ENCODE measurements around the gene CD46.

CD46 gene

GRCh38 chr1:207779008-207779407, 27.2 kb downstream of the CD46 start:
- in situ Hi-C loops (cut with HindIII; ENCODE audit: low pct_ligation_motif_present, low sequenced_read_pairs), result no loop called here
- Histone ChIP-seq H3K4me3 (ENCODE audit: low read depth, low read length) (no peak overlapping the region), H3K27ac (no peak overlapping the region), H3K27me3 (replicated peaks) (no peaks in the 10 kb centered on the region), H3K36me3 (replicated peaks) (peaks cover 8% of the 10 kb centered on the region)
- DNase-seq, result no peak
- TF ChIP-seq CTCF (IDR thresholded peaks at IDR 0.05; ENCODE audit: low read depth, low read length, missing control alignments), result no peak

GRCh38 chr1:207781312-207781711, 29.5 kb downstream of the CD46 start:
- no peaks in the 10 kb centered on the region for H3K27me3 ChIP-seq (replicated peaks)
- no peak overlapping the region for H3K27ac ChIP-seq
- no peak for DNase-seq
- no peak overlapping the region for H3K4me3 ChIP-seq (ENCODE audit: low read depth, low read length)
- H3K36me3 ChIP-seq (replicated peaks), result peaks cover 9% of the 10 kb centered on the region
- no peak for TF ChIP-seq CTCF (IDR thresholded peaks at IDR 0.05; ENCODE audit: low read depth, low read length, missing control alignments)
- in situ Hi-C loops (cut with HindIII; ENCODE audit: low pct_ligation_motif_present, low sequenced_read_pairs), result no loop called here

GRCh38 chr1:207787776-207788175, 35.9 kb downstream of the CD46 start:
- peaks cover 9% of the 10 kb centered on the region for H3K36me3 ChIP-seq (replicated peaks)
- H3K27me3 ChIP-seq (replicated peaks), result no peaks in the 10 kb centered on the region
- no peak overlapping the region for H3K27ac ChIP-seq
- DNase-seq, result peak; percentile 30
- in situ Hi-C loops (cut with HindIII; ENCODE audit: low pct_ligation_motif_present, low sequenced_read_pairs), result no loop called here
- TF ChIP-seq CTCF (IDR thresholded peaks at IDR 0.05; ENCODE audit: low read depth, low read length, missing control alignments), result no peak
- H3K4me3 ChIP-seq (ENCODE audit: low read depth, low read length), result no peak overlapping the region

- Histone ChIP-seq H3K4me3 (ENCODE audit: low read depth, low read length) (no peak overlapping the region), H3K36me3 (replicated peaks) (peaks cover 9% of the 10 kb centered on the region), H3K27me3 (replicated peaks) (no peaks in the 10 kb centered on the region), H3K27ac (no peak overlapping the region)
- in situ Hi-C loops (cut with HindIII; ENCODE audit: low pct_ligation_motif_present, low sequenced_read_pairs), result no loop called here
- DNase-seq, result no peak
- no peak for TF ChIP-seq CTCF (IDR thresholded peaks at IDR 0.05; ENCODE audit: low read depth, low read length, missing control alignments)
Measured at GRCh38 chr1:207789386-207789785, 37.5 kb downstream of the CD46 start.

GRCh38 chr1:207789792-207790787, 38.2 kb downstream of the CD46 start:
- Histone ChIP-seq H3K36me3 (replicated peaks) (peaks cover 3% of the 10 kb centered on the region), H3K4me3 (ENCODE audit: low read depth, low read length) (no peak overlapping the region), H3K27me3 (replicated peaks) (no peaks in the 10 kb centered on the region), H3K27ac (no peak overlapping the region)
- in situ Hi-C loops (cut with HindIII; ENCODE audit: low pct_ligation_motif_present, low sequenced_read_pairs), result no loop called here
- DNase-seq, result no peak
- TF ChIP-seq CTCF (IDR thresholded peaks at IDR 0.05; ENCODE audit: low read depth, low read length, missing control alignments), result no peak

All from brain microvascular endothelial cell (primary cell).